Prostate gland (tissue), 2 donors: ENCODE measurements around the gene PLOD3. TPM values are rescaled to one million over a fixed set of nuclear protein-coding genes. Genes with fewer than 3 reads are reported as not detected.

ENCODE experiments used
- DNase-seq: peaks from one replicate; pipeline ENCODE4 v3.0.0-alpha.2; 2019; ENCODE audit warnings: low spot score
- H3K27ac ChIP-seq, 2 donors: fragments of 200-600 bp; sonication (generic); 2 replicates each; pipeline ENCODE4 v1.5.1; 2017 to 2019
- H3K27me3 ChIP-seq: fragments of 200-600 bp; sonication (generic); replicated peaks from 2 replicates; pipeline ENCODE4 v1.5.1; 2019; ENCODE audit not compliant: insufficient read depth
- H3K36me3 ChIP-seq, 2 donors: fragments of 200-600 bp; sonication (generic); 1 replicate in 1 of 2; 2 replicates in 1 of 2; pipeline versions ENCODE4 v1.5.1 to v1.8.1; 2017 to 2019
- H3K4me1 ChIP-seq: fragments of 200-600 bp; sonication (generic); replicated peaks from 2 replicates; pipeline ENCODE4 v1.5.1; 2019
- H3K4me3 ChIP-seq, 2 donors: fragments of 200-600 bp; sonication (generic); 2 replicates each; pipeline ENCODE4 v1.5.1; 2017 to 2019
- H3K9me3 ChIP-seq: fragments of 200-600 bp; sonication (generic); 2 replicates; pipeline ENCODE4 v1.5.1; 2017
- POLR2A ChIP-seq: fragments of 450-650 bp; IDR thresholded peaks from one replicate; pipeline ENCODE4 v1.6.1; 2016; ENCODE audit warnings: antibody characterized with exemption, mild to moderate bottlenecking
- POLR2AphosphoS5 ChIP-seq: sonication (generic); formaldehyde crosslinking; IDR thresholded peaks from one replicate; pipeline ENCODE4 v1.6.1; 2017; ENCODE audit warnings: antibody characterized with exemption
- WGBS: methylation state at CpG from one replicate; pipeline ENCODE4 v1.1.5; 2018; 5-methylcytosine and 5-hydroxymethylcytosine counted together
- intact Hi-C: fragments of 100-400 bp; cut with DNase I; formaldehyde crosslinking; loops from one replicate; pipeline ENCODE4 v1.14.2; 2022
- total RNA-seq, 2 donors: library from RNA; depleted of rRNA; stranded (reverse); fragments of >200 nt; gene quantifications; one replicate each; pipeline ENCODE4 v1.1.0, GENCODE V29; 2016
- TF ChIP-seq, protein P1 (sequence below), 4 experiments: fragments of 200-600 bp in 2 of 4; fragments of 450-650 bp in 2 of 4; sonication (generic) in 2 of 4; IDR thresholded peaks; 1 replicate in 3 of 4; 2 replicates in 1 of 4; pipeline ENCODE4 v1.5.1; 2016 to 2019; ENCODE audit warnings: antibody characterized with exemption in 4 of 4, mild to moderate bottlenecking in 2 of 4, moderate library complexity in 2 of 4

Gene PLOD3
- total RNA-seq, 2 donors from 2014 or later, result 24.2 to 52.5 TPM

DNA sequence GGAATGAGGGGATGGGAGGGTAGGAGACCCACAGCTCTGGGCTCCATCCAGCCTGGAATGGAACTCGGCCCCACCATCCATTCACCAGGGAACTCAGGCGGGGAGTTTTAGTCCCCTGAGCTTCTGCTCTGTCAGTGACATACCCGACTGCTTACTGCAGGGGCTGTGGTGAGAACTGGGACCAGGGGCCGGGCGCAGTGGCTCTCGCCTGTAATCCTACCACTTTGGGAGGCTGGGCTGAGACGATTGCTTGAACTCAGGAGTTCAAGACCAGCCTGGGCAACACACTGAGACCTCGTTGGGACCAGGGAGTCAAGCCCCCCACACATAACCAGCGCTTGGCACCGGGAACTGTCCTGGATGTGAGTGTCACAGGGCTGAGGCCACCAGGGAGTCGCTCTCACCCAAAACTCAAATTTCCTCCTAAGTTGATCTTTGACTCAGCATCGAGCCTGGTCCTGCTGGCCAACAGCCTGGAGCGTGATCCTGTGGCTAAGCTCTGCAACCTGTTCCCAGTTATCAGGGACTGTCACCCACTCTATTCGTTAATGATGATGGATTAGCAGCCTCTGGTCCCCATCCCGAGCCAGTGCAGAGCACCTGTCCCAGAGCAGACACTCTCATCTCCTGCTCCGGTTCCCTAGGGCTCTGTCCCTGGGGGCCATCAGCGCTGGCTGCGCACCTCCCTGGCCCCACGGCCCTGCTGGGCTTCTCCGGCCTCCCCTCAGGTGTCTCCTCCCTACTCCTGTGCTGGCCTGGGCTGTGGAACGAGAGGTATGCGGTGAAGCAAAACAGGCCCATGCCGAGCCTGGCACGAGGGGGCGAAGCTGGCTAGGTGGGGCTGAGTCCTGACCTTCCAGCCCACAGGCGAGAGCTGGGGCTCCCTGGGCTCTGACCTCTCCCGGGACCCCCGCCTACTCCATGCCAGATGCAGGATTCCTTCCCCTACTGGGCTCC is 21.1 kb upstream of the PLOD3 start:
- no peaks in the 10 kb centered on the region for H3K4me1 ChIP-seq
- peaks cover 0 to 9% of the 10 kb centered on the region in 2 donors for H3K36me3 ChIP-seq
- WGBS, result 69% methylated on average over 28 of the region's 28 CpGs
- H3K4me3 ChIP-seq, result no peak overlapping the region
- H3K27me3 ChIP-seq, result no peaks in the 10 kb centered on the region
- no peaks in the 10 kb centered on the region for H3K9me3 ChIP-seq
- peak overlapping the region; percentile 22 to 44 for H3K27ac ChIP-seq
- TF ChIP-seq POLR2AphosphoS5 (no peak), POLR2A (no peak)
- TF ChIP-seq, protein P1, sequence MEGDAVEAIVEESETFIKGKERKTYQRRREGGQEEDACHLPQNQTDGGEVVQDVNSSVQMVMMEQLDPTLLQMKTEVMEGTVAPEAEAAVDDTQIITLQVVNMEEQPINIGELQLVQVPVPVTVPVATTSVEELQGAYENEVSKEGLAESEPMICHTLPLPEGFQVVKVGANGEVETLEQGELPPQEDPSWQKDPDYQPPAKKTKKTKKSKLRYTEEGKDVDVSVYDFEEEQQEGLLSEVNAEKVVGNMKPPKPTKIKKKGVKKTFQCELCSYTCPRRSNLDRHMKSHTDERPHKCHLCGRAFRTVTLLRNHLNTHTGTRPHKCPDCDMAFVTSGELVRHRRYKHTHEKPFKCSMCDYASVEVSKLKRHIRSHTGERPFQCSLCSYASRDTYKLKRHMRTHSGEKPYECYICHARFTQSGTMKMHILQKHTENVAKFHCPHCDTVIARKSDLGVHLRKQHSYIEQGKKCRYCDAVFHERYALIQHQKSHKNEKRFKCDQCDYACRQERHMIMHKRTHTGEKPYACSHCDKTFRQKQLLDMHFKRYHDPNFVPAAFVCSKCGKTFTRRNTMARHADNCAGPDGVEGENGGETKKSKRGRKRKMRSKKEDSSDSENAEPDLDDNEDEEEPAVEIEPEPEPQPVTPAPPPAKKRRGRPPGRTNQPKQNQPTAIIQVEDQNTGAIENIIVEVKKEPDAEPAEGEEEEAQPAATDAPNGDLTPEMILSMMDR (IDR thresholded peaks at IDR 0.05), result no peak
- intact Hi-C loops, result no loop called here
- DNase-seq, result no peak

DNA sequence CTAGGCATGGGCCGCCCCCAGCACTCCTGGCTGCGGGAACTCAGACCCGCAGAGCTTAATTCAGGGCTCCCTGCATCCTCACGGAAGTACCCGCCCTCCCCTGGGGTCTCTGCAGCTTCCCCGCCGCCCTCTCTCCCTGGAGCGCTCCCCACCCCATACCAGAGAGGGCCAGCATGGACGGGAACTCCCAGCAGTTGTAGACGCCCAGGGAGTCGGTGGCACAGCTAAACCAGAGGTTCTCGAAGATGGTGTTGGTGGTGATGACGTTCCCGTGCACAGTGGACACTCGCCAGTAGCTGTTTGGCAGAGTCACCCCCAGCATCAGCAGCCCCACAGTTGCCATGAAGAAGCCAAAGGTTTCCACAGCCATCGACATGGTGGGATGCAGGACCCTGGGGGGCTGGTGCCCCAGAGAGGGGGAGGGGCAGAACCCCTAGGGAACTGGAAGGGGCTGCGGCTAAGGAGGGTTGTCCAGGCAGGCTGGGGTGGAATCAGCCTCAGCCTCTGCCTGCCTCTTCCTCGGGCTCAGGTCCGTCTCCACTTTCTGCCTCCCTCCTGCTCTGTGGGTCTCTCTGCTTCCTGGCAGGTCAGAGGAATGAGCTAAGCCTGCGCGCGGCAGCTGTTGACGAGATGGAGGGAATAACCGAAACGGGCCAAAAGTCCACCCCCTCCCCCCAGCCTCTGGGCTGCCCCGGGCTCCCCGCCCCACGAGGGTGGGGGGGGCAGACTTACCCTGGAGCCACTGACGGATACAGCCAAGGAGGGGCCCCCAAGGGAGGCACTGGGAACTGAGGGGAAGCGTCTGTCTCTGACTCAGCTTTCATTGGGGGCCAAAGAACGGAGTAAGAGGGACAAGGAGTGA is 20.1 kb upstream of the PLOD3 start, which contains the start of gene CLDN15:
Gene CLDN15 (minus strand): TSS at position 597 of the 862 bp plus-strand sequence. CDS start 221 bp downstream, at position 376.
- WGBS, result 67% methylated on average over 31 of the region's 31 CpGs
- intact Hi-C loops, result no loop called here
- no peaks in the 10 kb centered on the region for H3K27me3 ChIP-seq
- peak within 1 kb of the TSS; percentile 44 to 49 for H3K27ac ChIP-seq
- TF ChIP-seq, protein P1 (IDR thresholded peaks at IDR 0.05), result no peak
- TF ChIP-seq POLR2AphosphoS5 (no peak), POLR2A (no peak)
- no peak for DNase-seq
- H3K9me3 ChIP-seq, result no peaks in the 10 kb centered on the region
- H3K36me3 ChIP-seq, result peaks cover 0 to 9% of the 10 kb centered on the region in 2 donors
- no peak within 1 kb of the TSS for H3K4me3 ChIP-seq
- no peaks in the 10 kb centered on the region for H3K4me1 ChIP-seq

- no peak for TF ChIP-seq POLR2AphosphoS5
- TF ChIP-seq POLR2A, result no peak
- TF ChIP-seq, protein P1 (IDR thresholded peaks at IDR 0.05), result no peak
- H3K4me1 ChIP-seq, result no peaks in the 10 kb centered on the region
- no peaks in the 10 kb centered on the region for H3K27me3 ChIP-seq
- 82% methylated on average over 21 of the region's 21 CpGs for WGBS
- intact Hi-C loops, result no loop called here
- no peaks in the 10 kb centered on the region for H3K9me3 ChIP-seq
- no peak for DNase-seq
- no peak overlapping the region for H3K27ac ChIP-seq
- H3K4me3 ChIP-seq, result no peak overlapping the region
- H3K36me3 ChIP-seq, result peaks cover 0 to 9% of the 10 kb centered on the region in 2 donors
These were observed 19.0 kb upstream of the PLOD3 start for GRCh38 chr7:101236292-101236835.

- Histone ChIP-seq H3K4me3 (no peak overlapping the region), H3K27ac (no peak overlapping the region), H3K27me3 (no peaks in the 10 kb centered on the region), H3K9me3 (no peaks in the 10 kb centered on the region), H3K4me1 (no peaks in the 10 kb centered on the region), H3K36me3 (peaks cover 0 to 9% of the 10 kb centered on the region in 2 donors)
- 80% methylated on average over 9 of the region's 9 CpGs for WGBS
- no peak for DNase-seq
- intact Hi-C loops, result no loop called here
- TF ChIP-seq POLR2A (no peak), POLR2AphosphoS5 (no peak)
- TF ChIP-seq, protein P1 (IDR thresholded peaks at IDR 0.05), result no peak
These were observed 18.1 kb upstream of the PLOD3 start for GRCh38 chr7:101235522-101235921.
